ENCODE measurements around the gene GABRG3.

GRCh38 chr15:27089233-27089586, 118.2 kb downstream of the GABRG3 start:
- TF ChIP-seq POLR2AphosphoS5 (IDR thresholded peaks at IDR 0.05; ENCODE audit: low read depth, low read length) (no peak), SIN3A (IDR thresholded peaks at IDR 0.05; ENCODE audit: borderline replicate concordance, insufficient read depth, low read length) (no peak), TAF1 (IDR thresholded peaks at IDR 0.05; ENCODE audit: borderline replicate concordance, insufficient read depth, low read length) (no peak), REST (IDR thresholded peaks at IDR 0.05; ENCODE audit: insufficient read depth in 1 of 2, low read depth in 2 of 2, low read length in 2 of 2) (no peak)

Data from PFSK-1 (cell line).